GM21825 (cell line): ENCODE measurements around the gene CRYGC.

Source experiments
- ATAC-seq: cut with Tn5 transposase; IDR thresholded peaks from one replicate; pipeline ENCODE4 v1.9.1; 2021; ENCODE audit warnings: mild to moderate bottlenecking, moderate library complexity; ENCODE audit not compliant: unreplicated experiment

Gene CRYGC, protein sequence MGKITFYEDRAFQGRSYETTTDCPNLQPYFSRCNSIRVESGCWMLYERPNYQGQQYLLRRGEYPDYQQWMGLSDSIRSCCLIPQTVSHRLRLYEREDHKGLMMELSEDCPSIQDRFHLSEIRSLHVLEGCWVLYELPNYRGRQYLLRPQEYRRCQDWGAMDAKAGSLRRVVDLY

DNA sequence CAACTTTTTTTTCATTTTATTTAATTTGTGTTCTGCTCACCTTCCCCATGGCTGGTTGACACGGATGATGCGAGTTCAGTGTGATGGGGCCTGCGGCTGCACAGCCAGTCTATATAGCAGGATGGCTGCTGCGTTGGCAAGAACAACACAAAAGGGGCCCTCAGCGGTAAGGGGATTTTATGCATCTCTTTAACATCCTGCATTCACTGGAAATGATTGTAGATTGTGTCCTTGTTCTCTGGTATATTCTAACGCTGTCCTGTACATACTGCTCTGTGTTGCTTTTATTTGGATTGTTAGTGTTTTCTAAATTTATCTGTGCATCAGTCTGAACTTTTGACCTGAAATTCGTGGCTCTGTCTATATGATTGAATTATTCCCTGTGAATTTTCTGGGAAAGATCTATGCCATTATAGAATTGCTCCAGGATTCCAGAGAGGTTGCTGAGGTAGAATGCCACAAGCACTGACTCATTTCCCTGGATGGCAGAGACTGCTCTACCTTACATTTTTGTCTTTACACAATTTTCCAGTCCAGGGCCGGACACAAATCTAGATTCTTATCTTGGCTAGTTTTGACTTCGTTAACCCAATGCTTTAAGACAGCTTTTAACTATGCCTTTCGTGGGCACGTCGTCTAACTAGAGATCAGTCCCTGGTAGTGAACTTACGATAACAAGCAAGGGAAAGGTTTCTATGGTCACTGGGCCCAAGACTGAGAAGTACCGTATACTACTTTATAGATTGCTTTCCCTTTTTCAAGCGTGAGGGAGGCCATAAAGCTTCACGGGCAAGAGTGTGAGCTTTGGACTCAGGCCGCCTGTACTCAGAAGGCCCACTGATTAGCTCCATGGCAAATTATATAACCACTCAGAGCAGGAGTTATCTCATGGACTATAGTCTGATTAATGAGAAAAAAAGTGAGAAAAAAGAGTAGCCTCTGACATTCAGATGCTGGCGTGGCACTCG, at the start of gene CRYGC:
Gene CRYGC, minus strand, starts transcription at position 85 of the 968 bp plus-strand sequence. Its CDS starts 36 bp downstream, at position 49.
- ATAC-seq, result no peak

DNA sequence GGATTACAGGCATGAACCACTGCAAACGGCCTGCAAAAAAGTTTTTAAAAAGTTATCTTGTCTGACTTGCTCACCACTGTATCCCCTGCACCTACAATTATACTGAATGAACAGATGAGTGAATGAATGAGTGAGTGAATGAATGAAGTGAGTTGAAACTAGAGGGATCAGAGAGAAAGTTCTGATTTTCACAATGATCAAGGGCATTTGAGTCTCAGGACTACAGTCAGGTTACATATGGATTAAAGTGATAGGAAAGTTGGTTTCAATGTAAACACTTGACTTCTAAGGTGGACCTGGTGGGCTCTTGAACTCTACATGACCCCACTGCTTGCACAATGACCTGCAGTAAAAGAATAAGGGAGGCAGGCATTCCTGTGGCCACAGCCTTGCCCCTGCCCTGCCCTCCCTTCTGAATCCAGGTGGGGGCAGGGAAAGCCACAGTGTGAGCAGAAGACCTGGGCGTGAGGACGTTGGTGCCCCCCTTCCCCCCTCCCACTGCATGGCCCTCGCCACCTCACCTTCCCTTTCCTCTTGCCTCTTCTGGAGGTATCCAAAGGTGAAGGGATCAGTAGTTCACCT, 49.5 kb upstream of the CRYGC start:
- ATAC-seq, result no peak

DNA sequence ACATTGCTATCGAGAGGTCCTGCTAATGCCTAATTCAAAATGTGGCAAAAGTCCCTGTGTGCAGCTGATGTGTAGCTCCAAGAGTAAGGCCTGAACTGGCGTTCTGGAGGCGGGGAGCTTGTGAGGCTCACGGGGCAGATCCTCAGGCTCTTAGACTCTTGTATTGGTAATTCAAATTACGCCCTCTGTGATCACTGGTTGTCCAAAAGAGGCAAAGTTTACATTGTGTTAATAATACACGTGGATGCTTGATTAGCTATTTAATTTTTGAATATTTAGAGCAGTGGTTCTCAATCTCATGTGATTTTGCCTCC, 46.2 kb upstream of the CRYGC start:
- no peak for ATAC-seq

DNA sequence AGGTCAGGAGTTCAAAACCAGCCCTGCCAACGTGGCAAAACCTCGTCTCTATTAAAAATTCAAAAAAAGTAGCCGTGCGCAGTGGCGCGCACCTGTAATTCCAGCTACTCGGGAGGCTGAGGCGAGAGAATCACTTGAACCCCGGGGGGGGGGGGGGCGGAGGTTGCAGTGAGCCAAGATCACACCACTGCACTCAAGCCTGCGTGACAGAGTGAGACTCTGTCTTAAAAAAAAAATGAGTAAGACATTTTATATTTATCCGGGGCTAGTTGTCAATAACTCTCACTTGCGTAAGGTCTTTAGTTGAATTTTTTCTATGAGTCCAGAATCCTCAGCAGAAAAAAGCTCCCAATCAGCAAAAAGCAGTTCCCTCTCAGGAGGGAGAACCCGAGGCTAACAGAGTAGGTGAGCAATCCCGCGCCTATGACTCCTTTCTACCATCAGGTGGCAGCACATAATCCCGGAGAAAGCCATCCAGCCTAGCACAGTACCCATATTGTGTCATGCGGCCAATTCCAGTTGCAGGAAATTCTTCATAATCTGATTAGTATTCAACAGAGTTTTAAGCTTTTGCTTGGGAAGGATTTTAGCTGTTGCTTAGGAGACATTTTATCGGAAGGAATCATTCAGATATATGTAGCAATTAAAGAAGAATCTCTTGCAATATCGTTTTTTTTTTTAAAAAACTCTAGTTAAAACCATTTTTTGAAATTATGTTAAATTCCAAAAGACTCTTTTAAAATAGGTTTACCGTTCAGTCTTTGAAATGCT, 45.6 kb upstream of the CRYGC start:
- peak; percentile 99 for ATAC-seq

DNA sequence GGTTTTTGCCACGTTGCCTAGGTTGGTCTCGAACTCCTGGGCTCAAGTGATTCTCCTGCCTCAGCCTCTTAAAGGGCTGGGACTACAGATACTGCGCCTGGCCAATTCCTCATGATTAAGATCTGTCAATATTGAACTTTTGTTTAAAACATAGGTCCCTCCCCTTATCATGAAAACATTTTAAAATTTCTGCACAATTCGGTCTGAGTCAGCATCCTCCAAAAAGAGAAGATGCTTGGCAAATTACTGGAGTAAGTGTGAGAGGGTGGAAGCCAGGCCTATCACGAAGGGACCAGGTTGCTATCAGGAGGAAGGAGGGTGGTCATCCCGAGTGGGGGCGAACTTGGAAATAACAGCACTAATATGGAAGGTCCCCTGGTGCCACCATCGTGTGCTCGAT, 44.5 kb upstream of the CRYGC start:
- no peak for ATAC-seq

DNA sequence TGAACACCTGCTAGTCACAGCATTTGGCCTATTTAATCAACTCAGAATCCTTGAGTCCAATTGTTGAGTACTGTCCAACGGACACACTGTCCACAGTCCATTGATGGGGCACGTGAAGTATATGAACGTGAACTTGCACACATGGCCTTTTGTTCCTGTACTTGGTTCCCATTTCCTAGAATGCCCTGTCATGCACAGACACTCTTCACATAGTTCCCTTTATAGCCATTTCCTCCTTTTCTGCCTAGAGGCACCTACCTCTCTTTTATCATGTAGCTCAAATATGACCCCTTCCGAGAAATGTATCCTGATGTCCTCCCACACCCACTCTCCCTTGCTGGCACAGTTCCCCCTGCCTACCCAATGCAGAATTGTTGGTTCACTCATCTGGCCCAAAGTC, 42.5 kb upstream of the CRYGC start:
- no peak for ATAC-seq

DNA sequence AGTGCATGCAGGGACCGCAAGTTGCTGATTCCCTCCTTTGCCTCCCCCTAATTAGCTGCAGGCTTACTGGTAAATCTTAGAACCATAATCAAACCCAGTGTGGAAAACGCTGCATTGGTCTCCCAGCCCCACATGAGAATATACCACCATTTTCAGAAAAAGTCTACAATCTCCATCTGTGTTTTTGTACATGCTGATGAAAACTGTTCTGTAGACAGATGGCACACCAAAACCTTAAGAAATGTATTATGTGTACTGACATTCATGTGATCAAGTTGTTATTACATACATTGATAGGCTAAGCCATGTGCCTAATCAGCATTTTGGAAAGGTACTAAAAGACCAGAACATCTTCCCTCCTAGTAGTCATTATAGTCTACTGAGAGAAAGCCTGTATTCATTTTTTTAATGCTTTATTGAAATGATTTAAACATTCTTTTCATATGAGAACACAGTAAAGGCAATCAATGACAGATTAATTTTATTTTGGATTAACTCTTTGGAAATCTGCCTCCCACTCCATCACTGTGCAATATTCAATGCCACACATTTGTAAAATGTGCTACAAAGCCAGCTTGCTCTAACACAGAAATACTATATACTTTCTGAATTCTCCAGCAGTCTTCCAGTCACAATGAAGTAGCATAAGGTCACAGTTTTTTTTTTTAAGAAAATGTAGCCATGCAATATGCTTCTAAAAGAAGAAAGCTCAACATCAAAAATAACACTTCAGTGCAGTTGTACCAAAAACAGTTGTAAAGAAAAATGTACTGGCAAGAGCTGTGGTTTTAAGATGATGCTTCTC, 35.5 kb upstream of the CRYGC start:
- ATAC-seq, result no peak

DNA sequence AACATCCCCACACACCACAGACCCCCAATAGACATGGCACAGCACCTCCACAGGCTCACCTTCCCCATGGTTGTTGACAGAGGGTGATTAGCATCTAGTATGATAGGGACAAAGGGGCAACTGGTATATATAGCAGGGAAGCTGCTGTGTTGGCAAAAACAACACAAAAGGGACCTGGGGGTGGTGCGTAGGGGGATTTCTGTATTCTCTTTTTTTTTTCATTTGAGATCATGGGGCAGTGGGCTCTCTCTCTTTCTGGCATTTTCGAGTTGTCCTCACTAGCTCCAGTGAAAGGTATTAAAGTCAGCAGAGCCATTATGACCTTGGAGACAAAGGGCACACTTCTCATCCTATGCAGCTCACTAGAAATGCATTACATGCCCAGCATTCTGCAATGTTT, 33.9 kb upstream of the CRYGC start, which contains the start of gene CRYGA:
Gene CRYGA, minus strand, starts transcription at position 101 of the 400 bp plus-strand sequence. Its CDS starts 33 bp downstream, at position 68.
- no peak for ATAC-seq

DNA sequence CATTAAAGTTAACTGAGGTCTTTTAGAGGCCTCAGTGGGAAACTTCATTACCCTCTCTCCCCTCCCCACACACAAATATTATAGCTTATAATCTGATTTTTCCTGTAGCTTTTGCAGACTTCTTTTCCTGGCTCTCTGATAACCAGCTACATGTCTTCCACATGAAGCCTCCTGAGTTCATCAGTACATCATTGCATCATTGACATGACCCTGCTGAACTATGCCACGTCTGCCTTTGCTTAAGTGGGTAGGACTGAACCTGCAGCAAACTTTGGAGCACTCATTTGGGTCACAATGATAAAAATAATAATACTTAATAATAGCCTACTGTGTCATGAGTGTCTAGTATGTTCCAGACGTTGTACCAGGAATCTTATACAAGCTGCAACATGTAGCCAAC, 26.8 kb upstream of the CRYGC start:
- ATAC-seq, result no peak

DNA sequence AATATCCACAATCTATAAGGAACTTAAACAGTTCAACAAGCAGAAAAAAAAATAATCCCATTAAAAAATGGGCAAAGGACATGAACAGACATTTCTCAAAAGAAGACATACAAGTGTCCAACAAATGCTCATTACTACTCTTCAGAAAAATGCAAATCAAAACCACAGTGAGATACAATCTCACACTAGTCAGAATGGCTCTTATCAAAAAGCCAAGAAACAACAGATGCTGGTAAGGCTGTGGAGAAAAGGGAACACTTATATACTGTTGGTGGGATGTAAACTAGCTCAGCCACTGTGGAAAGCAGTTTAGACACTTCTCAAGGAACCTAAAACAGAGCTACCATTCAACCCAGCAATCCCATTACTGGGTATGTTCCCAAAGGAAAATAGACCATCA, 23.5 kb upstream of the CRYGC start:
- ATAC-seq, result no peak

DNA sequence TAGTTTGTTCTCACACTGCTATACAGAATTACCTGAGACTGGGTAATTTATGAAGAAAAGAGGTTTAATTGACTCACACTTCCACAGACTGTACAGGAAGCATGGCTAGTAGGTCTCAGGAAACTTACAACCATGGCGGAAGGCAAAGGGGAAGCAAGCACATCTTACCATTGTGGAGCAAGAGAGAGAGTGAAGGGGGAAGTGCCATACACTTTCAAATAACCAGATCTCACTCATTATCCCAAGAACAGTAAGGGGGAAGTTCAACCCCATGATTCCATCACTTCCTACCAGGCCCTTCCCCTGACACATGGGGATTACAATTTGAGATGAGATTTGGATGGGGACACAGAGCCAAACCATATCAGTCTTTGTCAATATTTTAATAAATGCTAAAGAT, 21.3 kb upstream of the CRYGC start:
- ATAC-seq, result no peak

DNA sequence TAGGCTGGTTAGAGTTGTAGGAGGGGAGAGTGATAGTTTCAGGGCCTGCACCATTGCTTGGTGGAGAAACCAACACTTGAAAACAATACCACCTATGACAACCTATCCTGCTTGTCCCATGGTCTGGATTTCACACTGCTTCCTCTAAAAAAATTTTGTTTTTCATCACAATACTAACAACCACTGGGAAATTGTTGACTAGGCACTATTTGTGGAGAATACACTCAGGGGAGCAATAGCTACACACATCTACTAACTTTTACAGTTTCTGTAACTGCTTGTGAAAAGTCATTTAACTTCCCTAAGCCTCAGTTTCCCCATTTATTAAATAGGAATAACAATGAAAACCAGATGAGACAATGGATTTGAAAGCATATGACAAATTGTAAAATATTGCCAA, 20.5 kb upstream of the CRYGC start:
- ATAC-seq, result no peak

DNA sequence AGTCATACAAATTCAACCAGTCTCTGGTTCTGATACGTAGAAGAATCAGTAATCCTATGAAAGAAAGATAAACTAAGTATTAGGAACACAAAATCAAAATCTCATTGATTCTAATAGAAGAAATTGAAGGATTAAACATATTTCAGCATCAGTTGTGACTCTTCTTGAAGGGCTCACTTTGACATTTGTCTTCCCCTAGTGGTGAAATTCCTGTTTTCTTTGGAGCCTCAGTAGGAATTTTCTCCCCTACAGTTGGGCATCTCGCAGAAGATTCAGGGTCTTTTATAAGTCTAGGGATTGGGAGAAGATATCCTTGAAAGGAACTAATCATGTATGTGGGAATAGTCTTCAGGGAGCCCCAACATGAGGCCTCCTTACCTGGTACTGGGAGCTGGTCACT, 19.2 kb upstream of the CRYGC start:
- ATAC-seq, result no peak

DNA sequence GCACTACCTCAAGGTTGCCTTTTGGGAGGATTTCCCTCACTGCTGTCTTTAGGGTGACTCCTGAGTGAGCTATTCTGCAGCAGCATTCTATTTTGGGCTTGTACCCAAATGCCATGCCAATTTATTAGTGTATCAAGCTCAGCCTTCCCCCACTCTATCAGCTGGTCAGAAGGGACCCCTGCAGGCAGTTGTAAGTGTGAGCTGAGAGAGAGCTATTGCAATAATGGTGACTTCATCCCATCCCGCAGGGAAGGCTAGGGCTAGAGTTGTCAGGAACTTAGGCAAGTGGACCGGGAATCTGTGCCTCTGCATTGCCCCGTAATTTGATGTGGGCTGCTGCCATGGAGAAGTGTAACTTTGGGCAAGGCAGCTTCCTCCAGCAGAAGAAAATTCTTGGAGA, 18.1 kb upstream of the CRYGC start:
- ATAC-seq, result no peak

DNA sequence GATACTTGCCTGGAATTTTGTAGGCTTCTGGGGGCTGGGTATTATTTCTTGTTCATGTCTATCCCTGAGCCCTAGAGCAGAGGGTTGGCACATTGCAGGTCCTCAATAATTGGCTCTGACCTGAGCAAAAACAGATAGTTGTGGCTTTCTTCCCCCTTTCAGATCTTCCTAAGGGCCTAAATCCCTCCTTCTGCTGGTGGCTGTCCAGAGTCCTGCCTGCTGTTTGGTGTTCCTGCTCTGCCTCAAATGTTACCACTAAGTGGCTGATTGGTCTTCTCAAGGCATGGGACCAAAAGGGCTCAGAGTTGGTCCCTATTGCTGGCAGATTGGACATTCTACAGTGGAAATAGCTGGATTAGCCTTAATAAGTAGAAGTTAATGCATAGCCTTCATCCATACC, 17.4 kb upstream of the CRYGC start:
- no peak for ATAC-seq

DNA sequence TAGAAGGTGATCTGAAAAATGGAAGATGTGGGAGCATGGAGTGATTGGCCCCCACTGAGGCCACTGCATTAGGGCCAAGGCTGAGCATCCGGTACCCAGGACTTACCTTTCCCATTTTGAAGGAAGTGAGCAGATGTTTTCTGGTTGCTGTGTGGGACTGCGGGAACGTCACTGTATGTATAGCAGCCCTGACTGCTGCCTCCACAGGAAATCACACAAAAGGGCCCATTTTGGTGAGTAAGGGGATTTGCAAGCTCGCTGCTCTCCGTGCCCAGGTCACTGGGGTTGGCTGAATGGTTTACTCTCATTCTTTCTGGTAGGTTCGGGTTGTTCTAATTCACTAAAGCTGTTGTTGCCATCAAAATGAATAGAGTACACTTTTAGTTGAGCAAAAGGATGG, 16.4 kb upstream of the CRYGC start, which contains the start of gene CRYGB:
Gene CRYGB, minus strand, starts transcription at position 153 of the 400 bp plus-strand sequence. Its CDS starts 38 bp downstream, at position 115.
- ATAC-seq, result no peak

DNA sequence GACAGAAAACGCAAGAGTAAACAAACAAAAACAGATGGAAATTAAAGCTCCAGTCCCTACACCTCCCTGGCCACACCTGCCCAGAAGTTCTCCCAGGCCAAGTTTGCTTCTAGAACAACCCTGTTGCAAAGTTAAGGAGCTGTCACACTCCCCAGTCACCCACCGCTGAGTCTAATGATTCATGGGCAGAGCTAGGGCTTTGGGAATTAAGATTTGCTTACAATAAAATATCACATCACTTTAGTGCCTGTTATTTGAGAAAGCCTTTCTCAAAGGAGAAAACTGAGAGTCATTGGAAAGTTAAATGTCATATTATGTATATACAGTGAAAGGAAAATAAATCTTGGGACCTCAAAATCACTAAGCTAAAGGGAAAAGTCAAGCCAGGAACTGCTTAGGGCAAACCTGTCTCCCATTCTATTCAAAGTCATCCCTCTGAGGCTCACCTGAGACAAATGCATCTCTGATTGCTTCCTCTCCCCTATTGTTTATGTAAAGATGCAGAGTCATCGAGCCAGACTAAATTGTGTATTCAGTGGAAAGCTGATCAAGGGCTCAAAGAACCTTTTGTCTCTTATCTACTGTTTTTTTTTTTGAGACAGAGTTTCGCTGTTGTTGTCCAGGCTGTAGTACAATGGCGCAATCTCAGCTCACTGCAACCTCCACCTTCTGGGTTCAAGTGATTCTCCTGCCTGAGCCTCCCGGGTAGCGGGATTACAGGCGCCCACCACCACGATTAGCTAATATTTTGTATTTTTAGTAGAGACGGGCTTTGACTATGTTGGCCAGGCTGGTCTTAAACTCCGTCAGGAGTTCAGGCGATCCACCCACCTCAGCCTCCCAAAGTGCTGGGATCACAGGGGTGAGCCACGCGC, 13.5 kb upstream of the CRYGC start:
- ATAC-seq, result no peak

DNA sequence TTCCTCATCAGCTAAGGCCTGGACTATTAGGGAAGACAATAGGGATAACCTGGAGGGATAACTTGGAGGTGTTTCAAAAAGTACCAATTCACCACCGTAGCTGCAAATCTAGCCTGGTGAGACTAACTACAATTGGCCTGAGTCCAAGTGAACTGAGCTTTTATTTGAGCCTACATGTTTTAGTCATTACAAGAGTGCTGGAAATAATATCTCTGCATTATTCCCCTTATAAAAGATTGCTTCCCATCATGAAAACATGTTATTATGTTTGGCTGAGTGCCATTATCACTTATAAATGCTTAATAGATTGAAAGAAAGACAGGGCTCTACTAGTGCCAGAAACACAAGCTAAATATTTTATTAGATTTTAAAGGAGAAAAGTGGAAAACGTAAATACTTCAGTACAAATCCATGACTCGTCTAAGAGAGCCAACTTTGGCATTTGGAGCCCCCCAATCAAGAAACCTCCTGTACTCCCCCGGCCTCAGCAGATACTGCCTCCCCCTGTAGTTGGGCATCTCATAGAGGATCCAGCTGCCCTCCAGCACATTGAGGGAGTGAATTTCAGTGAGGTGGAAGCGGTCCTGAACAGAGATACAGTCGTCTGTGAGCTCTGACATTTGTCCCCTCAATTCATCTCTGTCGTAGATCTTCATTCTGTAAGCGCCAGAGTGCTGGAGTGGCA, 12.8 kb upstream of the CRYGC start:
- no peak for ATAC-seq

DNA sequence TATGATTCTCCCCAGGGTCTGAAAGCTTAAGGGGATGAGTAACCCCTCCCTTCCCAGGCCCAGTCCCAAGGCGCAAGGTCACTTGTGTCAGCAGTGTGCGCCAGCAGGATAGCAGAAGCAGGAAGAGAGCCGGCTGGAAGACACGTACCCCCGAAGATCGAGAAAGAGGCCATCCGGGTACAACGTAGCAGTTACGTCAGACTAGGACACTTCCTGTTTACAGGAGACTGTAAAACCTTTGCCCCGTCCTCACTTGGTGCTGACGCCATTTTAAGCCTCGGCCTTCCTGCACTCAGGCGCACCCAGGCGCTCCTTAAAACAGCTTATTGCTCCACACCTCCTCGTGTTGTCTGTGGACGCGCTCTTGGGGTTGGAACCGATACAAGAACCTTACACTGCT, 9.8 kb upstream of the CRYGC start:
- ATAC-seq, result no peak
